Pulmonary artery endothelial cell (primary cell): ENCODE measurements around the gene CPSF6. TPM values are rescaled to one million over a fixed set of nuclear protein-coding genes. Genes with fewer than 3 reads are reported as not detected.

ENCODE experiments used
- DNase-seq: peaks from one replicate; pipeline ENCODE4 v3.0.0-alpha.2; 2011; ENCODE audit warnings: low read depth, low spot score
- total RNA-seq: library from RNA; depleted of rRNA; stranded (reverse); fragments of >200 nt; gene quantifications from 2 replicates; pipeline ENCODE4 v1.2.3, GENCODE V29; 2014

The CPSF6 gene
- total RNA-seq, 1 donor from 2014 or later = 44.2 TPM

DNA sequence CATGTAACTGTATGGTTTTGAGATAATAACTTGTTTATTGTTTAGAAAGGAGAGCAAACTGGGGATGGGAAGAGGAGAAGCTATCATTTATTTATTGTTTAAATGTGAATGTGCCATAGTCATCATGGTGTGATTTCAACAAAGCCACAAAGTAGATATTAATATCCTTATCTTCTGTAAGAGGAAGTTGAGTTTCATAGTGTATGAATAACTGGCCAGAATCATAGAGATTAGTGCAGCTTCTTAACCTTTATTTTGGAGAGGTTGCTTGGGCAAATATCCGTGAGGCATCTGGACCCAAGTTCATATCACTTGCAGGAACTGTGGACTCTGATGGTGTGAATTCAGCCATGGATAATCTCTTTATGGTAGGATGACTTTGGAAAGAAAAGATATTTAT, 82.0 kb downstream of the CPSF6 start:
- DNase-seq = no peak

Other genes starting within 250 kb of the CPSF6 start
- not detected in 2 replicates for gene LYZ, start 108.8 kb downstream of the CPSF6 start, total RNA-seq
- gene YEATS4, start 120.2 kb downstream of the CPSF6 start, total RNA-seq = 19.1 and 22.4 TPM in 2 replicates
- gene FRS2, start 230.8 kb downstream of the CPSF6 start, total RNA-seq = 17.9 and 19.6 TPM in 2 replicates